Measurements from ENCODE around the gene MGST2.
A peak's percentile ranks its signal among the peaks of the same experiment; 100 is the strongest.
"Not testable (repeated sequence)": the region's sequence is repeated elsewhere in the genome, so short reads cannot be mapped to it uniquely, and the experiment has no call there.

The MGST2 gene

DNA sequence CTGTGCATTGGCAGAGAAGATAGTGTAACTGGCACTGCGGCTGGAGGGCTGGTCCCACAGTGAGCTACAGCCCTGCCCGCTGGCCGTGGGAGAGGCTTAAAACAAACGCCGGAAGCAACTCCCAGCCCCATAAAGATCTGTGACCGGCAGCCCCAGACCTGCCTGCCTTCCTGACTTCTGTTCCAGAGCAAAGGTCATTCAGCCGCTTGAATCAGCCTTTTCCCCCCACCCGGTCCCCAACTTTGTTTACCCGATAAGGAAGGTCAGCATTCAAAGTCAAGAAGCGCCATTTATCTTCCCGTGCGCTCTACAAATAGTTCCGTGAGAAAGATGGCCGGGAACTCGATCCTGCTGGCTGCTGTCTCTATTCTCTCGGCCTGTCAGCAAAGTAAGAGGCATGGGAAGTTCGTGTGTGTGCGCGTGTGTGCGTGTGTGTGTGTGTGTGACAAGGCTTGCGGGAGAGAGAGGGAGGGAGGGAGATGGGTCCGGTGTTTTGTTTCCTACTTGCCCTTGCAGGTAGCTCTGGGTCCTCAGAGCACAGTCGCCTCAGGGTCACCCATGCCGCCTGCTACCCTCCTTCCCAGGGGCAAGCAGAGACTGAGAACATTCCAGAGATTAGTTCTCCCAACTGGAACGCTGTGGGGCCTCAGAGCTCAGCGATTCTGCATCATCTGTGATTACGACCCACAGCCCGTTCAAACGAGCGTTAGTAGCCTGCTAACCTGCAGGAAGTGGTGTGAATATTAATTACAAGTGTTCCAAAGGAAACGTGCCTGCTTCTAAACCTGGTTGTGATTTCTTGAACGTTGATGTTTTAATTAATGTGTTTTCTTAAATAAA lies at the start of gene MGST2:
Gene MGST2, plus strand, starts transcription at position 130 of the 840 bp plus-strand sequence. Its CDS starts 201 bp downstream, at position 331.
- intact Hi-C loops (cut with DNase I), result no loop called here
- DNase-seq, result peak in 38 of 42 donors; percentile 23 to 68 (median 41)

- intact Hi-C loops (cut with DNase I), result no loop called here
- no peak for DNase-seq
Observed at GRCh38 chr4:139617702-139618490, 47.7 kb upstream of the MGST2 start.

GRCh38 chr4:139619644-139620043 lies 46.0 kb upstream of the MGST2 start:
- intact Hi-C loops (cut with DNase I), result no loop called here

GRCh38 chr4:139622901-139623381 lies 42.7 kb upstream of the MGST2 start:
- intact Hi-C loops (cut with DNase I), result no loop called here
- DNase-seq, result no peak

More at GRCh38 chr4:139619644-139620043, 46.0 kb upstream of the MGST2 start:
- no peak for DNase-seq

- intact Hi-C loops (cut with DNase I), result no loop called here
- DNase-seq, result no peak
Observed at GRCh38 chr4:139624441-139625092, 41.1 kb upstream of the MGST2 start.

- DNase-seq, result no peak
- intact Hi-C loops (cut with DNase I), result no loop called here
Observed at GRCh38 chr4:139625093-139625455, 40.5 kb upstream of the MGST2 start.

- intact Hi-C loops (cut with DNase I), result no loop called here
- peak in 3 of 42 donors; percentile 8 to 52 (median 17) for DNase-seq
Observed at GRCh38 chr4:139625482-139625881, 40.1 kb upstream of the MGST2 start.

GRCh38 chr4:139628184-139629012 lies 37.2 kb upstream of the MGST2 start:
- DNase-seq, result peak in 5 of 42 donors; percentile 6 to 51 (median 25)
- intact Hi-C loops (cut with DNase I), result no loop called here

- DNase-seq, result no peak
- intact Hi-C loops (cut with DNase I), result no loop called here
Observed at GRCh38 chr4:139629436-139630125, 36.0 kb upstream of the MGST2 start.

GRCh38 chr4:139630126-139630495 lies 35.5 kb upstream of the MGST2 start:
- DNase-seq, result no peak
- intact Hi-C loops (cut with DNase I), result no loop called here

DNA sequence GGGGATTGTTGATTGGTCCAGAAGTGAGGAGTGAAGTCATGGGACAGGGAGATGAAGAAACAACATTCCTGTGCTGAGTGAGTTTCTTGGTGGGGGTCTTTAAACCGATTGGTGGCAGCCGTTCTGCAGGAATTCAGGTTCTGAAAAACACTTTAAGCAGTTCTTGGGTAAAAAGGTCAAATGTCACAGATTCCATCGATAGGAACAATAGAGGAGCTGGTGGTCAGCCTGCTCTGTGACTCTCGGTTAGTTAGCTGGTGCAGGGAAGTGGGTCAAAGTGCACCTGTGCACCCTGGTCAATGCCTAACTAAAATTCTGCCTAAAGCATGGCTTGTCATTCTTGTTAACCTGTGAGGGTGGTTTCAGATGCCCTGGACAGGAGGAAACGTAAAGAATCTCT lies 34.6 kb upstream of the MGST2 start:
- no peak for DNase-seq
- intact Hi-C loops (cut with DNase I), result no loop called here

GRCh38 chr4:139631791-139632190 lies 33.8 kb upstream of the MGST2 start:
- intact Hi-C loops (cut with DNase I), result no loop called here

GRCh38 chr4:139632739-139633138 lies 32.9 kb upstream of the MGST2 start:
- intact Hi-C loops (cut with DNase I); DNase-seq: not testable (repeated sequence)

More at GRCh38 chr4:139631791-139632190, 33.8 kb upstream of the MGST2 start:
- DNase-seq, result no peak

- DNase-seq, result no peak
- intact Hi-C loops (cut with DNase I), result no loop called here
Observed at GRCh38 chr4:139633195-139633594, 32.4 kb upstream of the MGST2 start.

GRCh38 chr4:139633661-139634060 lies 32.0 kb upstream of the MGST2 start:
- intact Hi-C loops (cut with DNase I), result no loop called here
- DNase-seq, result peak in 24 of 42 donors; percentile 18 to 67 (median 40)

DNA sequence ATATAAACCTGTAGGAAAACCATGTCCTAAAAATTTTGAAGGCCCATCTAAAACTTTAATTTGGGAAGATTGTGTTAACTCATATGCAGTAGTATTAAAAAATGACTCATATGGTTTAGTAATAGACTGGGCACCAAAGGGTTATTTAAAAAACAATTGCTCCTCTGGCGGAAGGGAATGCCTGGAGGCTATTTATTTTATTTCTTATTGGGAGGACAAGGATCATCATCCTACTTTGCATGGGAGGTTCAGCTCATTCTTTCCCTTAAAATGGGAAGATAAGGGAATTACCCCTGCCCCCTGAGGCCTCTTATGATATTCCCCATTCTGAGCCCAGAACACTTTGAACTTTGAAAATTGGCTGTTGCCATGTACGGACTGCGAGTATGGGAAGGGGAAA lies 29.7 kb upstream of the MGST2 start:
- no peak for DNase-seq
- intact Hi-C loops (cut with DNase I), result no loop called here

- DNase-seq; intact Hi-C loops (cut with DNase I): not testable (repeated sequence)
Observed at GRCh38 chr4:139638306-139638705, 27.3 kb upstream of the MGST2 start.

DNA sequence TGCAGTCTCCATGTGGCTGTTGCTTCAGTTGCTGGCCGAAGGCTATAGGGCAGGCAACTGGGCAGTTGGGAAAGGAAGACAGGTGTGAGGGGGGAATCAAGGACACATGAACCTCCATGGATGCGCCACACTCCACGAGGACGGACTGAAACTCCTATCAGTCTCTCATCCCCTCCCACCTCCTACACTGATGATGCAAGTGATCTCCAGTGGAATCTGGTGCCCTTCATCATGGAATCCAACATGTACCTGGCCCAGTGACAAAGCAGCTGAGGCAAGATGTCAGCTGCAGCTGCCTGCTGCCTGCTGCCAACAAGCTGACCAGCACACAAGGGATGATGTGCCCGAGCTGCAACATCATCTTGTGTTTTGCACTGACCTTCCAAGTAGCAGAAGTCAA lies 26.0 kb upstream of the MGST2 start:
- intact Hi-C loops (cut with DNase I), result loop anchor here (10.0 kb wide), 1 partner anchor 145 kb away; no protein-coding TSS in a partner anchor

More for the DNA sequence above, 26.0 kb upstream of the MGST2 start:
- DNase-seq, result no peak

Measured in head of caudate nucleus (tissue), 42 donors.